GM12873 (cell line): ENCODE results near the gene GPC5.

ENCODE experiments used
- TF ChIP-seq, protein P1 (sequence below): IDR thresholded peaks from 2 replicates; pipeline ENCODE4 v1.5.1; 2012; ENCODE audit warnings: low read depth, mild to moderate bottlenecking, moderate library complexity, low read length, control low read depth; ENCODE audit not compliant: insufficient read depth; ENCODE audit errors: missing control alignments

GPC5 gene

DNA sequence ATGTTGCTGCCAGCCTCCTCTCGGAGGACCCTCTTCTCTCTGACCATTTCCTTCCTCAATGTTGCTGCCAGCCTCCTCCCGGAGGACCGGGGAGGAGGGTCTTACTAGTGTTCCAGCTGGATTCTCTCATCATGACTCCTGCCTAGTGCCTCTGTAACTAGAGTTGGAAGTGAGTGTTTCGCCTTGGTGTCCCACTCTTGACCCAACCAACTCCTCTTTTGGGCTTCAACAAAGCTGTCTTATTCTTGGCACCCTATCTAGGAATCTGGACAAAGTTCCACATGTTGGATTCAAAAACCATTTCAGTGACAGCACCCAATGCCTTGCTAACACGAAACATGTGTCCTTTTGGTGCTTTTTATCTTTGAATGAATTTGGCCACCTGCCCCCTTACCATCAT lies 165.4 kb downstream of the GPC5 start:
- TF ChIP-seq, protein P1, sequence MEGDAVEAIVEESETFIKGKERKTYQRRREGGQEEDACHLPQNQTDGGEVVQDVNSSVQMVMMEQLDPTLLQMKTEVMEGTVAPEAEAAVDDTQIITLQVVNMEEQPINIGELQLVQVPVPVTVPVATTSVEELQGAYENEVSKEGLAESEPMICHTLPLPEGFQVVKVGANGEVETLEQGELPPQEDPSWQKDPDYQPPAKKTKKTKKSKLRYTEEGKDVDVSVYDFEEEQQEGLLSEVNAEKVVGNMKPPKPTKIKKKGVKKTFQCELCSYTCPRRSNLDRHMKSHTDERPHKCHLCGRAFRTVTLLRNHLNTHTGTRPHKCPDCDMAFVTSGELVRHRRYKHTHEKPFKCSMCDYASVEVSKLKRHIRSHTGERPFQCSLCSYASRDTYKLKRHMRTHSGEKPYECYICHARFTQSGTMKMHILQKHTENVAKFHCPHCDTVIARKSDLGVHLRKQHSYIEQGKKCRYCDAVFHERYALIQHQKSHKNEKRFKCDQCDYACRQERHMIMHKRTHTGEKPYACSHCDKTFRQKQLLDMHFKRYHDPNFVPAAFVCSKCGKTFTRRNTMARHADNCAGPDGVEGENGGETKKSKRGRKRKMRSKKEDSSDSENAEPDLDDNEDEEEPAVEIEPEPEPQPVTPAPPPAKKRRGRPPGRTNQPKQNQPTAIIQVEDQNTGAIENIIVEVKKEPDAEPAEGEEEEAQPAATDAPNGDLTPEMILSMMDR: no peak

DNA sequence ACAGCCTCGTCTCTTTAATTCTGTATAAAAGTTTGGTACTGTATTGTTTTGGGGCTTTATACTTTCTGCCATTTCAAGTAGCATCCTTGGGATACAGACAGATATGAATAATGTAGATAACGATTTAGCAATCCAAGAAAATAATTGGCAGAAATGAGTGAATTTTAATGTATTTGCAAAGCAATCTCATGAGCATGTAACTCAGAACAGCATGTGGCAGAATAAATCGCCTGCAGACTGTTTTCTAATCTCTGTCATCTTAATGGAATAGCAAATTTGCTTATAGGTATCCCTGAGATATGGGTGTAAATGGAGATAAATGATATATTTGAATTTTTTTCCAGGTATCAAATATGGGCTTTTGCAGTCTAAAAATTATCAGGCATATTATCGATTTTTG lies 166.0 kb downstream of the GPC5 start:
- TF ChIP-seq, protein P1: no peak

DNA sequence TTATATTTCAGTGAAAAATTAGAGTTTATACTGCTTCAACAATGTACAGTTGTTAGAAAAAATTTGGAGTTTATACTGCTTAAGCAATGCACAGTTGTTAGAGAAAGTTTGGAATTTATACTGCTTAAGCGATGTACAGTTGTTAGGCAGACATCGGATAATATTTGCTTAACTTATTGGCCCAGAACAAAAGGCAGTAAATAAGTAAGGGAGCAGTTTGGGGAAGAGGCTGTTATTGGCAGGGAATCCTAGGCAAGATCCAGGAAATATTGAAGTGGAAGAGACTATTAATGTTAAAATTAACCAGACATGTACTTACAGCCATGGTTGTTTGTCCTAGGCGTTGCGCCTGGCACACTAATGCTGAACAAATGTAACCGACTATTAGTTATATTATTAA lies 166.9 kb downstream of the GPC5 start:
- TF ChIP-seq, protein P1: no peak

DNA sequence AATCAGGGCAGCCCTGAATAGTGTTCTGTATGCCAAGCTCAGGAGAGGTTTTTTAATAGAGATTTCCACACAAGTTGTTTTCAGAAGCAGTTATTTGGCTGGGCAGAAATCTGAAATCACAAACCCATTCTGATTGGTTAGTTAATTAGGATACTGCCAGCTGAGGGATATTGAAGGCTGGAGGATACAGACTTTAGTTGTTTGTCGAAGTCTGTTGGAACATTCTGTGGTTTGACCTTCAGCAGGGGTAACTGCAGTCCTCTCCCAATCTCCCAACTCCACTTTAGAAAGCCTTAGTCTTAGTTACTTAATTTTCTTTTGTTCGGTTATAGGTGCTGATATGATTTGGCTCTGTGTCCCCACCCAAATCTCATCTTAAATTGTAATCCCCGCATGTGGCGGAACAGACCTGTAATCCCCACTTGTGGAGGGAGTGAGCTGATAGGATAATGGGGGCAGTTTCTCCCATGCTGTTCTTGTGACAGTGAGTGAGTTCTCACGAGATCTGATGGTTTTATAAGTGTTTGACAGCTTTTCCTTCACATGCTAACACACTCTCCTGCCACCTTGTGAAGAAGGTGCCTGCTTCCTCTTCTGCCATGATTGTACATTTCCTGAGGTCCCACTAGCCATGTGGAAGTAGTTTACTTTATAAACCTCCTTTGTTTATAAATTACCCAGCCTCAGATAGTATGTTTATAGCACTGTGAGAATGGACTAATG lies 169.2 kb downstream of the GPC5 start:
- TF ChIP-seq, protein P1: no peak

DNA sequence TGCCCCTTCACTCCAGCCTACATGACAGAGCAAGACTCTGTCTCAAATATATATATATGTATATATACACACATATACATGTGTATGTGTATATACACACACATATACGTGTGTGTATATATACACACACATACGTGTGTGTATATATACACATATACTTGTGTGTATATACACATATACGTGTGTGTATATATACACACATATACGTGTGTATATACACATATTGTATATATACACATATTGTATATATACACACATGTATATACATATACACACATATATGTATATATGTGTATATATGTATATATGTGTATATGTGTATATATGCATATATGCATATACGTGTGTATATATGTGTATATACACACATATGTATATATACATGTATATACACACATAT lies 173.3 kb downstream of the GPC5 start:
- TF ChIP-seq, protein P1: no peak

DNA sequence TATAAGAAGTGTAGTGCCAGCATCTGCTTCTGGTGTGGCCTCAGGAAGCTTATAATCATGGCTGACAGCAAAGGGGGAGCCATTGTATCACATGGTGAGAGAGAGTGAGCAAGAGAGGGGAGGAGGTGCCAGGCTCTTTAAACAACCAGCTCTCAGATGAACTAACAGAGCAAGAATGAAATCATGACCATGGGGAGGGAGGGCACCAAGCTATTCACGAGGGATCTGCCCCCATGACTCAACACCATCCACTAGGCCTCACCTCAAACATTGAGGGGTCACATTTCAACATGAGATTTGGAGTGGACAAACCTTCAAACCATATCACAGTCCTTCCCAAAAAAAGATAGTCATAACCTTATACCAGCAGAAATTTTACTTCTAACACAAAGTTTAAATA lies 174.0 kb downstream of the GPC5 start:
- TF ChIP-seq, protein P1: no peak

DNA sequence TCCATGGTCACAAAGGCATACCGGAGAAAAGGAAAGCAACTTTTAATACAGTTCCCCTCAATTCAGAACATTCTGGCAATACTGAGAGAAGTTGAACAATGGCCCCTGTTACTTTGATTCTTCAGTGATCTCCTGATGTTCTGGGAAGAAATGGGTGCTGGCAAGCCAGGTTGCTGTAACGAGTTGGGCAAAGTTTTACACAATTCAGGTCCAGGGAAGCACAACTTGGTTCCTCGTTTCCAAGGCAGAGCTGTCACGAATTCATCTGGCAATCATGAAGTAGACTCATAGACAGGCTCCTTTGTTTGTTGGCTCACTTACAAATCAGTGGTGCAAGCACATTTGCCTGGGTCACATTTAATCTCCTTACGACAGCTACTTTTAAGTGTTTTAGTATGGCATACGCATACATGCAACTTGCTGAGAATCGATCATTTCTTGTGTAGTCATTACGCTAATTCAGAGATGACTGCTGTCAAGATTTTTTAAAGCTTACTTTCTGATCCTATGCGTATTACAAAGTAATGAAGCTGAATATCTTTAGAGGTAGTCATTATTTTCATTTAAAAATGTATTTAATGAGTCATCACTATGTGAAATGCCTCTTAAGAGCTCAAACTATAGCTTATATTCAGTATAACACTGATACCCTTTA lies 174.7 kb downstream of the GPC5 start:
- TF ChIP-seq, protein P1: no peak
